Right lobe of liver (tissue), 4 donors: ENCODE results near the gene ITGAE.

Source experiments
- POLR2A ChIP-seq: fragments of 450-650 bp; IDR thresholded peaks from one replicate; pipeline ENCODE4 v1.6.1; 2017; ENCODE audit warnings: antibody characterized with exemption, mild to moderate bottlenecking
- TF ChIP-seq, protein P1 (sequence below), 4 donors: fragments of 200-600 bp in 3 of 4; fragments of 450-650 bp in 1 of 4; IDR thresholded peaks; one replicate each; pipeline versions ENCODE4 v1.5.1 to v1.8.0; 2016 to 2022; ENCODE audit warnings: antibody characterized with exemption in 4 of 4, mild to moderate bottlenecking in 2 of 4
- donor health status: DM: no; HTN: no; CAD: no.
- donor health status: DM: no; HTN: no; CAD: no.
- donor health status: DM: no; HTN: yes; CAD: no.

- no peak for TF ChIP-seq POLR2A
- TF ChIP-seq, protein P1, sequence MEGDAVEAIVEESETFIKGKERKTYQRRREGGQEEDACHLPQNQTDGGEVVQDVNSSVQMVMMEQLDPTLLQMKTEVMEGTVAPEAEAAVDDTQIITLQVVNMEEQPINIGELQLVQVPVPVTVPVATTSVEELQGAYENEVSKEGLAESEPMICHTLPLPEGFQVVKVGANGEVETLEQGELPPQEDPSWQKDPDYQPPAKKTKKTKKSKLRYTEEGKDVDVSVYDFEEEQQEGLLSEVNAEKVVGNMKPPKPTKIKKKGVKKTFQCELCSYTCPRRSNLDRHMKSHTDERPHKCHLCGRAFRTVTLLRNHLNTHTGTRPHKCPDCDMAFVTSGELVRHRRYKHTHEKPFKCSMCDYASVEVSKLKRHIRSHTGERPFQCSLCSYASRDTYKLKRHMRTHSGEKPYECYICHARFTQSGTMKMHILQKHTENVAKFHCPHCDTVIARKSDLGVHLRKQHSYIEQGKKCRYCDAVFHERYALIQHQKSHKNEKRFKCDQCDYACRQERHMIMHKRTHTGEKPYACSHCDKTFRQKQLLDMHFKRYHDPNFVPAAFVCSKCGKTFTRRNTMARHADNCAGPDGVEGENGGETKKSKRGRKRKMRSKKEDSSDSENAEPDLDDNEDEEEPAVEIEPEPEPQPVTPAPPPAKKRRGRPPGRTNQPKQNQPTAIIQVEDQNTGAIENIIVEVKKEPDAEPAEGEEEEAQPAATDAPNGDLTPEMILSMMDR (IDR thresholded peaks at IDR 0.05) = no peak
Measured at GRCh38 chr17:3693829-3694231, 107.2 kb downstream of the ITGAE start.
